Naive thymus-derived CD8-positive, alpha-beta T cell (primary cell): ENCODE results near the gene HEPHL1. TPM values are rescaled to one million over a fixed set of nuclear protein-coding genes. Genes with fewer than 3 reads are reported as not detected.

Source experiments
- ATAC-seq, 2 donors: fragments of 150-1000 bp; cut with Tn5 transposase in 1 of 2; sonication (Bioruptor Pico), chemical (Tn5 transposase) in 1 of 2; 1 replicate in 1 of 2; 2 replicates in 1 of 2; pipeline ENCODE4 v1.10.0; 2021; ENCODE audit warnings: mild to moderate bottlenecking in 2 of 2, moderate library complexity in 2 of 2
- POLR2A ChIA-PET: fragments of 350-600 bp; sonication (Branson Sonifier 250); formaldehyde crosslinking; loops from one replicate; lab custom pipeline; 2021; ENCODE audit warnings: antibody characterized with exemption; lab: Charles Lee
- DNase-seq, 10 donors: peaks; one replicate each; pipeline versions ENCODE4 v3.0.0 to v3.0.0-alpha.2; 2020 to 2022
- H3K27ac Mint-ChIP-seq, 10 donors: one replicate each; pipeline ENCODE4 v1.8.0; 2020 to 2022; ENCODE audit warnings: mild to moderate bottlenecking in 10 of 10, mixed read lengths in 10 of 10, moderate library complexity in 4 of 10, inconsistent platforms in 1 of 10
- H3K27me3 Mint-ChIP-seq, 5 donors: one replicate each; pipeline ENCODE4 v1.8.0; 2021 to 2022; ENCODE audit warnings: mixed read lengths in 5 of 5
- H3K36me3 Mint-ChIP-seq, 3 donors: one replicate each; pipeline ENCODE4 v1.8.0; 2020 to 2022; ENCODE audit warnings: mixed read lengths in 3 of 3, mild to moderate bottlenecking in 2 of 3, inconsistent platforms in 1 of 3
- H3K4me1 Mint-ChIP-seq, 4 donors: one replicate each; pipeline ENCODE4 v1.8.0; 2021 to 2022; ENCODE audit warnings: mixed read lengths in 4 of 4
- H3K4me3 Mint-ChIP-seq, 10 donors: one replicate each; pipeline ENCODE4 v1.8.0; 2020 to 2022; ENCODE audit warnings: mild to moderate bottlenecking in 10 of 10, mixed read lengths in 10 of 10, moderate library complexity in 6 of 10, inconsistent platforms in 1 of 10
- H3K9me3 Mint-ChIP-seq, 9 donors: one replicate each; pipeline ENCODE4 v1.8.0; 2020 to 2022; ENCODE audit warnings: mixed read lengths in 9 of 9, mild to moderate bottlenecking in 3 of 9, inconsistent platforms in 1 of 9, moderate library complexity in 1 of 9
- polyA plus RNA-seq, 3 donors: library from polyadenylated mRNA; unstranded; fragments of 300-500 nt; fragmentation: Illumina TruSeq; gene quantifications; one replicate each; pipeline ENCODE4 v1.2.3, GENCODE V29; 2021
- total RNA-seq, 8 experiments: library from RNA in 2 of 8; stranded (reverse) in 2 of 8; gene quantifications; one replicate each; pipeline ENCODE4 v1.2.3 and lab custom pipeline; 2021 to 2026

The HEPHL1 gene
- total and polyA plus RNA-seq, 5 experiments from 2014 or later, result not detected

- ATAC-seq (no peak), DNase-seq (no peak)
- H3K9me3 Mint-ChIP-seq, result peaks cover 8 to 32% (median 23%) of the 10 kb centered on the region in 9 donors
- no peak overlapping the region for H3K27ac Mint-ChIP-seq
- H3K4me1 Mint-ChIP-seq, result no peaks in the 10 kb centered on the region
- H3K36me3 Mint-ChIP-seq, result peaks cover 0 to 26% (median 2%) of the 10 kb centered on the region in 3 donors
- peaks cover 0 to 4% (median 3%) of the 10 kb centered on the region in 5 donors for H3K27me3 Mint-ChIP-seq
- POLR2A ChIA-PET, result no interaction called here
- no peak overlapping the region for H3K4me3 Mint-ChIP-seq
These were observed 23.4 kb upstream of the HEPHL1 start for GRCh38 chr11:93997741-93998140.

DNA sequence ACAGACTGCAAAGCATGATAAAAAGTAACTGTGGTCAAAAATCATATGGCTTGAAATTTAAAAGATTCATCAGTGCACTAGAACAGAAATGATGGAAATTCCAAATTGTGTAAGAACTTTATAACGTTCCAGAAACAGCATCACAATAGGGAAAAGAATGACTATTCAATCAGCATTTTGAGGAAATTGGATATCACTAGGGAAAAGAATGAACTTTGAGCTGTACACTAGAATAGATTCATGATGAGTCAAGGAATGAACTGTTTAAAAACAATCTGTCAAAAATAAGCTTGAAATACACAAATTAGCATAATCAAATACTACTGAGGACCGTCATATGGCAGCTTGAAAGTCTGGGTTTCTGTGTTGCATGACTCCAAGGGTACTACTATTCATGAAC lies 20.5 kb upstream of the HEPHL1 start:
- Mint-ChIP-seq H3K27me3 (peaks cover 0 to 9% (median 4%) of the 10 kb centered on the region in 5 donors), H3K36me3 (peaks cover 0 to 14% (median 2%) of the 10 kb centered on the region in 3 donors), H3K4me3 (no peak overlapping the region), H3K27ac (no peak overlapping the region), H3K9me3 (peaks cover 0 to 26% (median 12%) of the 10 kb centered on the region in 9 donors), H3K4me1 (no peaks in the 10 kb centered on the region)
- ATAC-seq (no peak), DNase-seq (no peak)
- POLR2A ChIA-PET, result no interaction called here

DNA sequence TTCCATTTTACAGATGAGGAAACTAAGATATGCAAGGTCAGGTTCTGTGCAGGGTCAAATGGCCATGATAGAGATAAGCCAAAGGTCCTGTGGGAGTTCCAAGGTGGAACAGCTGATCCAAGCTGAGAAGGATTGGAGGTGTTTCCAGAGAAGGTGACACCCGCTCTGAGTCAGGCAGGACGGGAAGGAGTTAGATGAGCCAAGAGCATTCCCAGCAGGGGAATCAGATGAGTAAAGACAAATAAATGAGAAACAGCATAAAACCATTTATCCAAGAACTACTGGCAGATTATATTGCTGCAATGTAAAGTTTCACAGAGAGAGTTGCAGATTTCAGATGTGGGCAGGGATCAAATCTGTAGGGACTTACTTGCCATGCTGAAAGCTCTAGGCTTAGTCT lies 18.9 kb upstream of the HEPHL1 start:
- POLR2A ChIA-PET, result no interaction called here
- H3K27me3 Mint-ChIP-seq, result peaks cover 0 to 13% (median 4%) of the 10 kb centered on the region in 5 donors

DNA sequence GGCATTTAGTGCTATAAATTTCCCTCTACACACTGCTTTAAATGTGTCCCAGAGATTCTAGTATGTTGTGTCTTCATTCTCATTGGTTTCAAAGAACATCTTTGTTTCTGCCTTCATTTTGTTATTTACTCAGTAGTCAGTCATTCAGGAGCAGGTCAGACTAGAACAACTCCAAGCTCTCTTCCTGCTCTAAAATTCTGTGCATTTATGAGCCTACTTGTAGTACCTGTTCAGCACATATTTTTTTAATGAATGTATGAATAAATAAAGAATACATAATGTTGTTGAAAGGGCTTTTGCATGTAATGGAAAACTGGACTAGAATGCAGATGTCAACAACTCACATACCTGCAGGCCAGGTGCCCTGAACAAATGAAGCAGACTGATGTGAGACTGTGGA lies 13.7 kb upstream of the HEPHL1 start:
- H3K27ac Mint-ChIP-seq, result no peak overlapping the region
- DNase-seq, result no peak
- peaks cover 0 to 8% (median 0%) of the 10 kb centered on the region in 9 donors for H3K9me3 Mint-ChIP-seq
- no peak for ATAC-seq
- POLR2A ChIA-PET, result no interaction called here
- H3K36me3 Mint-ChIP-seq, result peaks cover 0 to 4% (median 0%) of the 10 kb centered on the region in 3 donors
- peaks cover 5 to 33% (median 17%) of the 10 kb centered on the region in 5 donors for H3K27me3 Mint-ChIP-seq
- H3K4me1 Mint-ChIP-seq, result no peaks in the 10 kb centered on the region
- no peak overlapping the region for H3K4me3 Mint-ChIP-seq

More for the DNA sequence above, 18.9 kb upstream of the HEPHL1 start:
- H3K4me1 Mint-ChIP-seq, result no peaks in the 10 kb centered on the region
- no peak overlapping the region for H3K4me3 Mint-ChIP-seq
- DNase-seq (no peak), ATAC-seq (no peak)
- H3K36me3 Mint-ChIP-seq, result peaks cover 0 to 15% (median 0%) of the 10 kb centered on the region in 3 donors
- peaks cover 0 to 26% (median 13%) of the 10 kb centered on the region in 9 donors for H3K9me3 Mint-ChIP-seq
- no peak overlapping the region for H3K27ac Mint-ChIP-seq

GRCh38 chr11:94007906-94008305 lies 13.2 kb upstream of the HEPHL1 start:
- peaks cover 0 to 4% (median 0%) of the 10 kb centered on the region in 3 donors for H3K36me3 Mint-ChIP-seq
- H3K4me1 Mint-ChIP-seq, result no peaks in the 10 kb centered on the region
- no peak overlapping the region for H3K27ac Mint-ChIP-seq
- ATAC-seq (no peak), DNase-seq (no peak)
- H3K27me3 Mint-ChIP-seq, result peaks cover 5 to 35% (median 17%) of the 10 kb centered on the region in 5 donors
- peaks cover 0 to 8% (median 0%) of the 10 kb centered on the region in 9 donors for H3K9me3 Mint-ChIP-seq
- POLR2A ChIA-PET, result no interaction called here
- H3K4me3 Mint-ChIP-seq, result no peak overlapping the region

- POLR2A ChIA-PET, result no interaction called here
- Mint-ChIP-seq H3K4me3 (no peak overlapping the region), H3K27me3 (peaks cover 5 to 31% (median 17%) of the 10 kb centered on the region in 5 donors), H3K36me3 (peaks cover 0 to 4% (median 0%) of the 10 kb centered on the region in 3 donors), H3K4me1 (no peaks in the 10 kb centered on the region), H3K27ac (no peak overlapping the region), H3K9me3 (peaks cover 0 to 15% (median 7%) of the 10 kb centered on the region in 9 donors)
- ATAC-seq (no peak), DNase-seq (no peak)
These were observed 11.0 kb upstream of the HEPHL1 start for GRCh38 chr11:94010136-94010535.

DNA sequence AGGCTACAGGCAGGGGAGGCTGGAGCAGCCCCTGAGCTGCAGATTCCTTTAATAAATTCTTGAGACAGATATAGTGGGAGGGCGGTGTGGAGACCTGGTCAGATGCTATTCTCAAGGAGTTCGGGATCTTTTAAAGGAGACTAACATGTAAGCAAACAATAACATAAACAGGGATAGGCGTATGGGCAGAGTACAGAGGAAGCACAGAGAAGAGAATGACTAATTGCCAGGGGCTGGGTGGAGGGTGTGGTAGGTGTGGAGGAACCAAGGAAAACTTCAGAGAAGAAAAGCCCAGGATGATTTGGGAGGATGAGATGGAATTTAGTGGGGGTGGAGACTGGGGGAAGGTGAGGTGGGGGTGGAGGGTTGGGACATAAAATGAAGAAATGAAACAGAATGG lies 9.7 kb upstream of the HEPHL1 start:
- Mint-ChIP-seq H3K36me3 (peaks cover 0 to 4% (median 0%) of the 10 kb centered on the region in 3 donors), H3K4me1 (no peaks in the 10 kb centered on the region), H3K4me3 (no peak overlapping the region), H3K27me3 (peaks cover 4 to 27% (median 17%) of the 10 kb centered on the region in 5 donors), H3K27ac (no peak overlapping the region), H3K9me3 (peaks cover 0 to 17% (median 7%) of the 10 kb centered on the region in 9 donors)
- DNase-seq, result no peak
- no peak for ATAC-seq
- POLR2A ChIA-PET, result no interaction called here

- Mint-ChIP-seq H3K9me3 (peaks cover 0 to 17% (median 6%) of the 10 kb centered on the region in 9 donors), H3K27me3 (peaks cover 0 to 7% (median 3%) of the 10 kb centered on the region in 5 donors), H3K36me3 (no peaks in the 10 kb centered on the region), H3K27ac (no peak overlapping the region), H3K4me3 (no peak overlapping the region), H3K4me1 (no peaks in the 10 kb centered on the region)
- DNase-seq (no peak), ATAC-seq (no peak)
- POLR2A ChIA-PET, result no interaction called here
These were observed 3.7 kb upstream of the HEPHL1 start for GRCh38 chr11:94017446-94017845.

DNA sequence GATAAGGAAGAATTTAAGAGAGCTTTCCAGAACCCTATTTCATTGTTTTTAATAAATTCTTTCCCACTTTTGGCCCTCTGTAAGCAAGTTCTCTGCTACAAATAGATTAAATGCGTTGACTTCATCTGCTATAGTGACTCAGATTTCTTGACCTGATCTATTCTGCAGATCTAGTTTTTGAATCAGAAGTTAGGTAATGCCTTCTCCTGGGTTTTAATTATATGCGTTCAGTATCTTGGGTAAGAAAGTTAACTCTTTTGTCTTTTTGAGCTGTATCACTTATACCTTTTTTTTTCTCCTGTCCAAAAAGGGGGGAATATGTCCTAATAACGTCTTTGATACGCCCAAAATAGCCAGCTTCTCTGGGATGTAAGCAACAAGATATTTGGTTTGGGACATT lies 2.4 kb upstream of the HEPHL1 start:
- Mint-ChIP-seq H3K4me1 (no peaks in the 10 kb centered on the region), H3K27ac (no peak overlapping the region), H3K4me3 (no peak overlapping the region), H3K27me3 (peaks cover 0 to 5% (median 5%) of the 10 kb centered on the region in 5 donors), H3K9me3 (peaks cover 0 to 12% (median 4%) of the 10 kb centered on the region in 9 donors), H3K36me3 (no peaks in the 10 kb centered on the region)
- POLR2A ChIA-PET, result no interaction called here
- no peak for DNase-seq
- ATAC-seq, result no peak

DNA sequence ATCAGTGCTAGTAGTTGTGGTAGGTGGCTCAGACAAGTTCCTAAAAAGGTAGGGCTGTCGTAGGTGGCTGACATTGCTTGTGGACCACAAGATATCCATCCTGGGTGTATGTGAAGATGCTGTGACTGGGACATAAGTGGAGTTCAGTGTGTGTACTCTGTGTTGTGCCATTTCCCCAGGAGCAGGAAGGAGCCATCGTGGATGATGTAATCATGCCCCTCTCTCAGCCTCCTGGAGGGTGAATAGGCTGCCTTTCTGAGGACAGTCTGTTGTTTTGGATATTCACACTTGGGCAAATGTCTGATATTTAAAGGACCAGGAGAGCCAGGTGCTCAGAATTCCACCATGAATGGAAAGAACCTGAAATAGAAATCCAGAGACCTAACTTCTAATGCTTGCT lies 2.7 kb downstream of the HEPHL1 start:
- H3K27me3 Mint-ChIP-seq, result peaks cover 7 to 24% (median 13%) of the 10 kb centered on the region in 5 donors
- no peak for DNase-seq
- POLR2A ChIA-PET, result no interaction called here
- no peak for ATAC-seq
- H3K27ac Mint-ChIP-seq, result no peak overlapping the region
- H3K36me3 Mint-ChIP-seq, result peaks cover 0 to 18% (median 0%) of the 10 kb centered on the region in 3 donors
- H3K9me3 Mint-ChIP-seq, result peaks cover 0 to 24% (median 9%) of the 10 kb centered on the region in 9 donors
- H3K4me1 Mint-ChIP-seq, result no peaks in the 10 kb centered on the region
- H3K4me3 Mint-ChIP-seq, result no peak overlapping the region

GRCh38 chr11:94024547-94024946 lies 3.4 kb downstream of the HEPHL1 start:
- Mint-ChIP-seq H3K4me3 (no peak overlapping the region), H3K27me3 (peaks cover 7 to 24% (median 13%) of the 10 kb centered on the region in 5 donors), H3K4me1 (no peaks in the 10 kb centered on the region), H3K9me3 (peaks cover 0 to 24% (median 9%) of the 10 kb centered on the region in 9 donors), H3K27ac (no peak overlapping the region), H3K36me3 (peaks cover 0 to 18% (median 0%) of the 10 kb centered on the region in 3 donors)
- POLR2A ChIA-PET, result no interaction called here
- ATAC-seq, result no peak
- no peak for DNase-seq

- no peak for ATAC-seq
- no peak for DNase-seq
- peaks cover 0 to 24% (median 10%) of the 10 kb centered on the region in 9 donors for H3K9me3 Mint-ChIP-seq
- H3K36me3 Mint-ChIP-seq, result peaks cover 0 to 18% (median 0%) of the 10 kb centered on the region in 3 donors
- no peak overlapping the region for H3K4me3 Mint-ChIP-seq
- H3K27me3 Mint-ChIP-seq, result peaks cover 6 to 34% (median 11%) of the 10 kb centered on the region in 5 donors
- no peaks in the 10 kb centered on the region for H3K4me1 Mint-ChIP-seq
- POLR2A ChIA-PET, result no interaction called here
- H3K27ac Mint-ChIP-seq, result no peak overlapping the region
These were observed 4.7 kb downstream of the HEPHL1 start for GRCh38 chr11:94025690-94026394.

- Mint-ChIP-seq H3K27ac (no peak overlapping the region), H3K9me3 (peaks cover 0 to 24% (median 10%) of the 10 kb centered on the region in 9 donors), H3K4me3 (no peak overlapping the region), H3K4me1 (no peaks in the 10 kb centered on the region), H3K27me3 (peaks cover 2 to 34% (median 10%) of the 10 kb centered on the region in 5 donors), H3K36me3 (peaks cover 0 to 18% (median 0%) of the 10 kb centered on the region in 3 donors)
- DNase-seq, result no peak
- POLR2A ChIA-PET, result no interaction called here
- no peak for ATAC-seq
These were observed 6.1 kb downstream of the HEPHL1 start for GRCh38 chr11:94027210-94027609.
